Hepatocyte (in vitro differentiated cells): ENCODE data around the gene PRDM11. TPM values are rescaled to one million over a fixed set of nuclear protein-coding genes. Genes with fewer than 3 reads are reported as not detected.

Experiments used
- DNase-seq: peaks from one replicate; pipeline ENCODE4 v3.0.0-alpha.2; 2016; ENCODE audit warnings: low spot score
- H2AFZ ChIP-seq: fragments of 200-600 bp; sonication (generic); 2 replicates; pipeline ENCODE4 v1.6.0; 2016; ENCODE audit warnings: antibody characterized with exemption, mild to moderate bottlenecking
- H3K27ac ChIP-seq: fragments of 200-600 bp; sonication (generic); 2 replicates; pipeline ENCODE4 v1.5.1; 2016; ENCODE audit warnings: mild to moderate bottlenecking
- H3K27me3 ChIP-seq: fragments of 200-600 bp; sonication (generic); 2 replicates; pipeline ENCODE4 v1.6.1; 2016
- H3K36me3 ChIP-seq: fragments of 200-600 bp; sonication (generic); replicated peaks from 2 replicates; pipeline ENCODE4 v1.5.1; 2016; ENCODE audit warnings: low read depth; ENCODE audit not compliant: insufficient read depth
- H3K4me1 ChIP-seq: fragments of 200-600 bp; sonication (generic); 2 replicates; pipeline ENCODE4 v1.5.1; 2016; ENCODE audit warnings: mild to moderate bottlenecking, moderate library complexity; ENCODE audit not compliant: insufficient read depth
- H3K4me2 ChIP-seq: fragments of 200-600 bp; sonication (generic); 2 replicates; pipeline ENCODE4 v1.6.0; 2016
- H3K4me3 ChIP-seq: fragments of 200-600 bp; sonication (generic); 2 replicates; pipeline ENCODE4 v1.5.1; 2016; ENCODE audit warnings: mild to moderate bottlenecking
- H3K79me2 ChIP-seq: fragments of 200-600 bp; sonication (generic); 2 replicates; pipeline ENCODE4 v1.6.0; 2017; ENCODE audit warnings: mild to moderate bottlenecking
- H3K9me2 ChIP-seq: fragments of 200-600 bp; sonication (generic); replicated peaks from 2 replicates; pipeline ENCODE4 v1.6.0; 2017; ENCODE audit warnings: mild to moderate bottlenecking; ENCODE audit not compliant: insufficient read depth
- H3K9me3 ChIP-seq: fragments of 200-600 bp; sonication (generic); 2 replicates; pipeline ENCODE4 v1.5.1; 2016; ENCODE audit warnings: low read depth, mild to moderate bottlenecking
- H4K20me1 ChIP-seq: fragments of 200-600 bp; sonication (generic); 2 replicates; pipeline ENCODE4 v1.6.0; 2016; ENCODE audit warnings: mild to moderate bottlenecking; ENCODE audit not compliant: insufficient read depth, poor library complexity, severe bottlenecking
- CTCF ChIP-seq: fragments of 200-600 bp; sonication (generic); IDR thresholded peaks from 2 replicates; pipeline ENCODE4 v1.5.1; 2016; ENCODE audit warnings: antibody characterized with exemption, mild to moderate bottlenecking; ENCODE audit not compliant: poor library complexity
- EZH2 ChIP-seq: fragments of 200-600 bp; sonication (generic); IDR thresholded peaks from 2 replicates; pipeline ENCODE4 v1.6.1; 2016; ENCODE audit warnings: antibody characterized with exemption, mild to moderate bottlenecking, borderline replicate concordance
- EZH2phosphoT487 ChIP-seq: fragments of 200-600 bp; sonication (generic); IDR thresholded peaks from one replicate; pipeline ENCODE4 v1.6.1; 2018; ENCODE audit warnings: antibody characterized with exemption, mild to moderate bottlenecking, low read depth, moderate library complexity; ENCODE audit not compliant: unreplicated experiment, severe bottlenecking
- WGBS: methylation state at CpG from one replicate; pipeline ENCODE4 v1.1.6; 2016; ENCODE audit warnings: low lambda C conversion rate; ENCODE audit errors: missing lambda C conversion rate; 5-methylcytosine and 5-hydroxymethylcytosine counted together
- polyA plus RNA-seq: library from polyadenylated mRNA; unstranded; fragments of >200 nt; fragmentation: Nextera tagmentation; extraction: Ambion mirVana; gene quantifications from 2 replicates; pipeline ENCODE4 v1.2.1, GENCODE V29; 2016
- total RNA-seq: library from RNA; depleted of rRNA; stranded (reverse); fragments of >200 nt; gene quantifications from 2 replicates; pipeline ENCODE4 v1.2.3, GENCODE V29; 2014

The PRDM11 gene
- total and polyA plus RNA-seq, 2 experiments from 2014 or later, result 11.2 to 15.0 TPM

GRCh38 chr11:45267052-45267451 lies 120.6 kb downstream of the PRDM11 start:
- Histone ChIP-seq H2AFZ (no peak overlapping the region), H3K4me2 (peak overlapping the region; percentile 59)
- DNase-seq, result peak; percentile 35

GRCh38 chr11:45267652-45268299 lies 121.3 kb downstream of the PRDM11 start:
- Histone ChIP-seq H3K4me3 (no peak overlapping the region), H4K20me1 (no peaks in the 10 kb centered on the region), H3K36me3 (no peaks in the 10 kb centered on the region), H3K27me3 (no peaks in the 10 kb centered on the region), H3K9me3 (no peaks in the 10 kb centered on the region), H3K9me2 (no peaks in the 10 kb centered on the region), H3K4me1 (peaks cover 29% of the 10 kb centered on the region), H2AFZ (no peak overlapping the region), H3K27ac (no peak overlapping the region), H3K79me2 (no peaks in the 10 kb centered on the region), H3K4me2 (no peak overlapping the region)
- WGBS, result 60% methylated on average over 13 of the region's 13 CpGs
- no peak for DNase-seq
- no peak for TF ChIP-seq EZH2phosphoT487
- no peak for TF ChIP-seq CTCF
- TF ChIP-seq EZH2, result no peak

More at GRCh38 chr11:45267052-45267451, 120.6 kb downstream of the PRDM11 start:
- Histone ChIP-seq H4K20me1 (no peaks in the 10 kb centered on the region), H3K36me3 (no peaks in the 10 kb centered on the region), H3K79me2 (no peaks in the 10 kb centered on the region), H3K9me3 (no peaks in the 10 kb centered on the region), H3K27ac (peak overlapping the region; percentile 44), H3K4me3 (no peak overlapping the region), H3K27me3 (no peaks in the 10 kb centered on the region), H3K4me1 (peaks cover 29% of the 10 kb centered on the region), H3K9me2 (no peaks in the 10 kb centered on the region)
- TF ChIP-seq EZH2, result no peak
- peak; percentile 27 for TF ChIP-seq CTCF
- 67% methylated on average over 14 of the region's 14 CpGs for WGBS

GRCh38 chr11:45269678-45270077 lies 123.2 kb downstream of the PRDM11 start:
- H3K27me3 ChIP-seq, result peaks cover 6% of the 10 kb centered on the region
- no peak for TF ChIP-seq EZH2
- no peak for TF ChIP-seq EZH2phosphoT487
- no peak for TF ChIP-seq CTCF
- H3K4me2 ChIP-seq, result no peak overlapping the region
- no peak overlapping the region for H3K27ac ChIP-seq
- no peak overlapping the region for H2AFZ ChIP-seq
- no peak overlapping the region for H3K4me3 ChIP-seq
- no peaks in the 10 kb centered on the region for H3K9me2 ChIP-seq
- H4K20me1 ChIP-seq, result no peaks in the 10 kb centered on the region
- no peaks in the 10 kb centered on the region for H3K36me3 ChIP-seq
- H3K79me2 ChIP-seq, result no peaks in the 10 kb centered on the region
- H3K9me3 ChIP-seq, result no peaks in the 10 kb centered on the region
- no peak for DNase-seq
- H3K4me1 ChIP-seq, result peaks cover 29% of the 10 kb centered on the region
